Left ventricle myocardium inferior (tissue), 1 donor: ENCODE data around the gene SAG. TPM values are rescaled to one million over a fixed set of nuclear protein-coding genes. Genes with fewer than 3 reads are reported as not detected.

Experiments
- DNase-seq: peaks from one replicate; pipeline ENCODE4 v3.0.0-alpha.2; 2020
- H3K27ac ChIP-seq: fragments of 200-600 bp; replicated peaks from 2 replicates; pipeline ENCODE4 v1.8.0; 2021
- H3K27me3 ChIP-seq: fragments of 200-600 bp; 2 replicates; pipeline ENCODE4 v1.8.0; 2021; ENCODE audit warnings: low read depth
- H3K36me3 ChIP-seq: fragments of 200-600 bp; 2 replicates; pipeline ENCODE4 v1.8.0; 2021
- H3K4me1 ChIP-seq: fragments of 200-600 bp; 2 replicates; pipeline ENCODE4 v1.8.0; 2021
- H3K4me3 ChIP-seq: fragments of 200-600 bp; 2 replicates; pipeline ENCODE4 v1.8.0; 2021; ENCODE audit warnings: mild to moderate bottlenecking, moderate library complexity
- H3K9me3 ChIP-seq: fragments of 200-600 bp; replicated peaks from 2 replicates; pipeline ENCODE4 v1.8.0; 2021
- intact Hi-C: fragments of 100-400 bp; cut with micrococcal nuclease; formaldehyde crosslinking; loops from one replicate; pipeline ENCODE4 v1.11.0; 2022
- total RNA-seq: library from RNA; stranded (reverse); fragmentation: NEBNext Ultra II Directional; extraction: Animal tissue kit (Norgen Biotek cat#: 25700); gene quantifications from one replicate; pipeline ENCODE4 v1.2.1, GENCODE V29; 2021
- TF ChIP-seq, protein P1 (sequence below): fragments of 200-600 bp; IDR thresholded peaks from 2 replicates; pipeline ENCODE4 v1.8.0; 2021; ENCODE audit warnings: antibody characterized with exemption, mild to moderate bottlenecking, borderline replicate concordance
- donor health status: DM: no; HTN: yes; CAD: no; lungs with severe emphysema.

The SAG gene
- total RNA-seq, 1 donor from 2014 or later: not detected

DNA sequence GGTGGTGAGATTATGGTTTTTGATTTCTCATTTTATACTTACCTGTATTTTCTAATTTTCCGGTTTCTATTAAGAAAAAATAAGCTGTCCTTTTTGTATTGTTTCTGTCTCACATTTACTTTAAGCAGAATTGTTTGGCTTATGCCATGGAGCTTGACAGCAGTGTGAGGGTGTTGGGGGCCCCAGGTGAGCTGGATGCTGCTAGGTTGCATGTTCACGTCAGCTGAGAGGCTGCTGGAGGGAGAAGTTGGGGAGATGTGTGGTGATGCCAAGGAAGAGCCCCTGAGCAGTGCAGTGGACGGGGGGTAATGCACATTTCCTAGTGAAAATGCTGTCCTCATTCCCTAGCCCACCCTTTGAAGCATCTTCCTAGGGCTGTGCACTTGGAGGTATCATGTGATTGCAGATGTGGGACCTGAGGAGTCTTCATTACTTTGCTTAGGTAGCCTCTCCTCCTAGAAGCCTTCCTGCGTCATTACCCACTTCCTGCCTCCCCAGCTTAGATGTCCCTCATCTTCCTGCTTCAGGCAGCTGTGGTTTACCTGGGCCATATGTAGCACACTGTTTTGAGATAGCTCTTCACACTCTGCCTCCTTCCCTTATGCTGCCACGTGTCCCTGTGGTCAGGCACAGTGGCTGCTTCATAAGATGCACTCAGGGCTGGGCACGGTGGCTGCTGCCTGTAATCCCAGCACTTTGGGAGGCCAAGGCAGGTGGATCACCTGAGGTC, 39.9 kb upstream of the SAG start:
- no peaks in the 10 kb centered on the region for H3K4me1 ChIP-seq
- TF ChIP-seq, protein P1, sequence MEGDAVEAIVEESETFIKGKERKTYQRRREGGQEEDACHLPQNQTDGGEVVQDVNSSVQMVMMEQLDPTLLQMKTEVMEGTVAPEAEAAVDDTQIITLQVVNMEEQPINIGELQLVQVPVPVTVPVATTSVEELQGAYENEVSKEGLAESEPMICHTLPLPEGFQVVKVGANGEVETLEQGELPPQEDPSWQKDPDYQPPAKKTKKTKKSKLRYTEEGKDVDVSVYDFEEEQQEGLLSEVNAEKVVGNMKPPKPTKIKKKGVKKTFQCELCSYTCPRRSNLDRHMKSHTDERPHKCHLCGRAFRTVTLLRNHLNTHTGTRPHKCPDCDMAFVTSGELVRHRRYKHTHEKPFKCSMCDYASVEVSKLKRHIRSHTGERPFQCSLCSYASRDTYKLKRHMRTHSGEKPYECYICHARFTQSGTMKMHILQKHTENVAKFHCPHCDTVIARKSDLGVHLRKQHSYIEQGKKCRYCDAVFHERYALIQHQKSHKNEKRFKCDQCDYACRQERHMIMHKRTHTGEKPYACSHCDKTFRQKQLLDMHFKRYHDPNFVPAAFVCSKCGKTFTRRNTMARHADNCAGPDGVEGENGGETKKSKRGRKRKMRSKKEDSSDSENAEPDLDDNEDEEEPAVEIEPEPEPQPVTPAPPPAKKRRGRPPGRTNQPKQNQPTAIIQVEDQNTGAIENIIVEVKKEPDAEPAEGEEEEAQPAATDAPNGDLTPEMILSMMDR: no peak
- DNase-seq: no peak
- H3K27me3 ChIP-seq: no peaks in the 10 kb centered on the region
- no peaks in the 10 kb centered on the region for H3K9me3 ChIP-seq
- H3K4me3 ChIP-seq: no peak overlapping the region
- intact Hi-C loops: no loop called here
- peaks cover 96% of the 10 kb centered on the region for H3K36me3 ChIP-seq
- no peak overlapping the region for H3K27ac ChIP-seq

DNA sequence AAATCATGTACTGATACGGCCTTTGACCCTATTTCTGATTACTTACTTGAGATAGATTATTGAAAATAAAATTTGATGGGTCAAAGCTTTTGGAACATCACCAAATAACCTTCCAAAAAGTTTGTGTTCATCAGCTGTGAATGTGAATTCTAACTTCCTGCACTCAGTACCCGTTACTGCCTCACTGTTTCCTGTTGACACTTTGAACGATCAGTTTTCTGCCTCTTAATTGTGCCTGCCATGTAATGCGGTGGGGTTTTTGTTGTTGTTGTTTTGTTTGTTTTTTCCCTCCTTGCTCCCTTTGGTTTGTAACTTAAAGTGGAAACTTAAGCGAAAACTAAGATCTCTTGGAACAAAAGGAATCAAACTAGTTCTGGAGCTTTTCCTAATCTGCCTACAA, 37.2 kb upstream of the SAG start:
- no peak for DNase-seq
- H3K27ac ChIP-seq: no peak overlapping the region
- H3K9me3 ChIP-seq: no peaks in the 10 kb centered on the region
- no peaks in the 10 kb centered on the region for H3K27me3 ChIP-seq
- TF ChIP-seq, protein P1: no peak
- H3K4me1 ChIP-seq: no peaks in the 10 kb centered on the region
- H3K4me3 ChIP-seq: no peak overlapping the region
- H3K36me3 ChIP-seq: peaks cover 96% of the 10 kb centered on the region
- intact Hi-C loops: no loop called here

DNA sequence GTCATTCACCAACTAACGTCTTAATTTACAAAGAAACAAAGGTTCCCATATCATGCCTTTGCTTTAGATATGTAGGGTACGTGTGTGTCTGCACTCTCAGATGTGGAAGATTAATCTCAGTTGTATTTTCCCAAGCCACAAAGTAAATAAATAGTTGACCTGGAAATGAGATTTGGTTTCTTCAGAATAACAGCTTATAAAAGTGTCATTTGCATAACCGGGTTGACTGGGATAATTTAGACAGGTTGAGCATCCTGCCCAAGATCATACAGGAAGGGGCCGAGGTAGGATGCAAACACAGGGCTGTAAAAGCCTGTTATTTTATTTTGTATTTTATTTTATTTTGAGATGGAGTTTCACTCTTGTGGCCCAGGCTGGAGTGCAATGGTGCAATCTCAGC, 36.7 kb upstream of the SAG start:
- TF ChIP-seq, protein P1: no peak
- no peaks in the 10 kb centered on the region for H3K9me3 ChIP-seq
- H3K36me3 ChIP-seq: peaks cover 96% of the 10 kb centered on the region
- no peak overlapping the region for H3K27ac ChIP-seq
- H3K4me1 ChIP-seq: no peaks in the 10 kb centered on the region
- no peak for DNase-seq
- H3K27me3 ChIP-seq: no peaks in the 10 kb centered on the region
- no peak overlapping the region for H3K4me3 ChIP-seq
- intact Hi-C loops: no loop called here

DNA sequence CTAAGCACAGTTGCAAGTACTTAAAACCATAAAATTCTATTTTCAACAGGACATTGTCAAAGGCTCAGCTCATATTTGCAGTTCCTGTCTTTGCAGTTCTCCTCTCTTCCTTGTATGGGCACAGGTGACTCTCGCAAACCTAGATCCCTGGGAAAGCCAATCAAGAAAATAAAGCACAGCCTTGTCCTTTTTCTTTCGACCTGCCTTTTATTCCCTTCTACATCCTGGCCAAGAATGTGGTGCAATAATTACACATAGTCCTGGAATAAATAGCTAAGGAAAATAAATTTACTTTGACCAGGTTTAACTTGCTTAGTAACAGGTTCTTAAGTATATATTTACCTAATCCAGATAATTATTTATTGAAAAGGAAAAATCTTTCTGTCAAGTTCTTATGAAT, 35.9 kb upstream of the SAG start:
- Histone ChIP-seq H3K4me3 (no peak overlapping the region), H3K4me1 (no peaks in the 10 kb centered on the region), H3K36me3 (peaks cover 96% of the 10 kb centered on the region), H3K27me3 (no peaks in the 10 kb centered on the region), H3K9me3 (no peaks in the 10 kb centered on the region), H3K27ac (no peak overlapping the region)
- TF ChIP-seq, protein P1: no peak
- intact Hi-C loops: no loop called here
- no peak for DNase-seq

DNA sequence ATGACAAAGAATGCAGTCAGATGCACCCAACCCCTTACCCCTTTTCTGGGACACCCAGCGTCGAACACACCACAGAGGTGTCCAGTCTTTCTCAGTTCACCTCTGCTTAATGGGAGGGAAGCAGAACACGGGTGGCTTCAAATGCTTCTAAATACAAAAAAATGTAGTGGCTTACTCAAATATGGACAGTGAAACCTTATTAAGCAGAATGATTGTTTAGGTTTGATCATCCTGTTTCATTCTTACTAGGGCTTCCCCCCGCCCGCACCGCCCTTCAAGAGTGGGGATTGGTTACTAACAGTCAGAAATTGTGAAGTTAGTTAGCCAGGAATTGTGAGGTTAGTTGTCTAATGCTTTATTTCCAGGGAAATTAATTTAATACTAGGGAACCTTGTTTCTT, 34.5 kb upstream of the SAG start:
- TF ChIP-seq, protein P1: no peak
- no peak for DNase-seq

More for the DNA sequence above, 34.5 kb upstream of the SAG start:
- Histone ChIP-seq H3K27me3 (no peaks in the 10 kb centered on the region), H3K9me3 (no peaks in the 10 kb centered on the region), H3K27ac (no peak overlapping the region), H3K4me1 (no peaks in the 10 kb centered on the region), H3K36me3 (peaks cover 96% of the 10 kb centered on the region), H3K4me3 (no peak overlapping the region)
- intact Hi-C loops: no loop called here
